ENCODE results near the gene NR1H4.
"Not testable (repeated sequence)": the region's sequence is repeated elsewhere in the genome, so short reads cannot be mapped to it uniquely, and the experiment has no call there.

NR1H4 gene

DNA sequence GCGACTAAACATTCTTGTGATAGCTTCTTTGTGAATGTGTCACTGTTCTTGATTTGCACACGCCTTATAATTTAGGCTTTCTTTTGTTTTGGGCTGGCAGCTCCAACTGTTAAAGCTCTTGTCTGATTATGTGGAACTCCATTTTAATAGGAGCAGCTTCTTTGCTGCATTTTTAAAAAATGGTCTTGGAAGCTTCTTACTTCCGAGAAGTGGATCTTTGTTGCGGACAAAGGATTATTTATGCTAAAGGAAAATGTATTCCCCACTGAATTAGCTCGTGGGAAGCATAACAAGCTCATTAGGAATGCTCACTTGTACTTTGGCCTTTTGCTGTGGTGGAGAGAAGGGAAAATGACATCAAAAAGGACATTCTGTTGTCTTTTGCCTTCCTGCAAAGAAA lies 119.8 kb downstream of the NR1H4 start:
- in situ Hi-C loops (cut with HindIII; ENCODE audit: low pct_ligation_motif_present, low pct_unique_long_range_greater_than_20kb, low sequenced_read_pairs), result no loop called here
- DNase-seq, result no peak

GRCh38 chr12:100601626-100602025 lies 128.0 kb downstream of the NR1H4 start:
- in situ Hi-C loops (cut with HindIII; ENCODE audit: low pct_ligation_motif_present, low pct_unique_long_range_greater_than_20kb, low sequenced_read_pairs), result no loop called here
- no peak for DNase-seq

GRCh38 chr12:100602997-100603396 lies 129.3 kb downstream of the NR1H4 start:
- DNase-seq, result not testable (repeated sequence)

GRCh38 chr12:100608776-100609175 lies 135.1 kb downstream of the NR1H4 start:
- in situ Hi-C loops (cut with HindIII; ENCODE audit: low pct_ligation_motif_present, low pct_unique_long_range_greater_than_20kb, low sequenced_read_pairs), result no loop called here
- DNase-seq, result no peak

More at GRCh38 chr12:100602997-100603396, 129.3 kb downstream of the NR1H4 start:
- in situ Hi-C loops (cut with HindIII; ENCODE audit: low pct_ligation_motif_present, low pct_unique_long_range_greater_than_20kb, low sequenced_read_pairs), result not testable (repeated sequence)

GRCh38 chr12:100610666-100611430 lies 137.2 kb downstream of the NR1H4 start:
- no peak for DNase-seq

GRCh38 chr12:100612606-100613005 lies 138.9 kb downstream of the NR1H4 start:
- in situ Hi-C loops (cut with HindIII; ENCODE audit: low pct_ligation_motif_present, low pct_unique_long_range_greater_than_20kb, low sequenced_read_pairs), result no loop called here
- DNase-seq, result no peak

More at GRCh38 chr12:100610666-100611430, 137.2 kb downstream of the NR1H4 start:
- in situ Hi-C loops (cut with HindIII; ENCODE audit: low pct_ligation_motif_present, low pct_unique_long_range_greater_than_20kb, low sequenced_read_pairs), result no loop called here

All from ACHN (cell line).